ENCODE results near the gene NCF2.

DNA sequence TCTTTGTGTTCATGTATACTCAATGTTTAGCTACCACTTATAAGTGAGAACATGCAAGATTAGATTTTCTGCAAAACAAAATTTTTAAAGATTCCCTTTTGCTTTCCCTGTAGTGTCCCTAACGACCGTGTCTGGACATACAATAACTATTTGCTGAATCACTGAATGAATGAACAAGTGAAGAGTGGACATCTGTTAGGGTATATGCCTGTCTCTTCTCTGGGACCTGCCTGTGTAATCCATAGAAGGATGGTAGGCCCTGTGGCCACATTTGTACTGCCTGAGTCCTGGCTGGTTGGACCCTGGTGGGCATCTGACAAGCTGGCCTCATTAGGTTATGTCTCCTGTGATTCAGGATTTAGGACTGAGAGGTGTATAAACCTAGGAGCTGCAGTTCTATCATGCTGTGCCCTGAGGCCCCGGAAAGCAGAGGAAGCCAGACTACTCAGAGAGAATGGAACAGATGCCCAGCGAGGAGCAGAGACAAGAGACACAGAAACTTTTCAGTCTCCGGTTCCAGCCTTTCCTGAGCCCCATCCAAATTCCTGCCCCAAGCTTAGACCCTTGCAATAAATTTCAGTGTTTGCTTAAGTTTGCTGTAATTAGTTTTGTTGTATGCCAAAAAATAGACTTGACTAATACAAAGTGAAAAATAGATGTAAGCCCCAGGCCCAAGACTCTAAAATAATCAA, 7.5 kb upstream of the NCF2 start:
- TF ChIP-seq POLR2A (IDR thresholded peaks at IDR 0.05; ENCODE audit: low read length) (no peak), GATA1 (IDR thresholded peaks at IDR 0.05; ENCODE audit: low read depth, low read length) (no peak)
